Superior temporal gyrus (tissue), 1 donor: Measurements from ENCODE around the gene OR6C65.
"Not testable (repeated sequence)": the region's sequence is repeated elsewhere in the genome, so short reads cannot be mapped to it uniquely, and the experiment has no call there.

Experiments
- DNase-seq: peaks from one replicate; pipeline ENCODE4 v3.0.0-alpha.2; 2016; ENCODE audit errors: extremely low spot score

The OR6C65 gene

GRCh38 chr12:55400229-55400628, at the start of gene OR6C65:
Gene OR6C65 (plus strand): TSS chr12:55400529. CDS start chr12:55400529, 0 bp downstream.
- DNase-seq, result no peak

GRCh38 chr12:55355338-55355737, 45.0 kb upstream of the OR6C65 start:
- DNase-seq, result not testable (repeated sequence)

GRCh38 chr12:55362675-55363074, 37.7 kb upstream of the OR6C65 start, which contains the start of gene OR6C75:
Gene OR6C75 (plus strand): TSS chr12:55362975. CDS start chr12:55365111, 2,136 bp downstream.
- DNase-seq, result no peak

- DNase-seq, result no peak
These were observed 35.2 kb upstream of the OR6C65 start for GRCh38 chr12:55365086-55365485.

- DNase-seq, result no peak
These were observed 27.8 kb upstream of the OR6C65 start for GRCh38 chr12:55372521-55372920.

GRCh38 chr12:55385891-55386290, 14.4 kb upstream of the OR6C65 start:
- DNase-seq, result no peak

- no peak for DNase-seq
These were observed 8.1 kb upstream of the OR6C65 start for GRCh38 chr12:55392032-55392795.

GRCh38 chr12:55396326-55396725, 4.0 kb upstream of the OR6C65 start:
- DNase-seq, result no peak

- DNase-seq, result no peak
These were observed 7.5 kb downstream of the OR6C65 start for GRCh38 chr12:55407866-55408265.

GRCh38 chr12:55409133-55409532, 8.8 kb downstream of the OR6C65 start:
- DNase-seq, result not testable (repeated sequence)

- not testable (repeated sequence) for DNase-seq
These were observed 11.8 kb downstream of the OR6C65 start for GRCh38 chr12:55412138-55412537.

- not testable (repeated sequence) for DNase-seq
These were observed 13.4 kb downstream of the OR6C65 start for GRCh38 chr12:55413498-55414388.

- DNase-seq, result not testable (repeated sequence)
These were observed 14.1 kb downstream of the OR6C65 start for GRCh38 chr12:55414396-55414823.

GRCh38 chr12:55414889-55415288, 14.6 kb downstream of the OR6C65 start:
- DNase-seq, result not testable (repeated sequence)

- no peak for DNase-seq
These were observed 16.6 kb downstream of the OR6C65 start for GRCh38 chr12:55416961-55417360.

GRCh38 chr12:55420307-55420962, 20.1 kb downstream of the OR6C65 start:
- no peak for DNase-seq

- no peak for DNase-seq
These were observed 25.6 kb downstream of the OR6C65 start, which contains the start of gene OR6C76 for GRCh38 chr12:55425954-55426353. Gene OR6C76 (plus strand): TSS chr12:55426254. CDS start chr12:55426254, 0 bp downstream.

GRCh38 chr12:55428331-55429243, 28.3 kb downstream of the OR6C65 start:
- DNase-seq, result no peak

GRCh38 chr12:55441233-55441632, 40.9 kb downstream of the OR6C65 start:
- not testable (repeated sequence) for DNase-seq

- no peak for DNase-seq
These were observed 43.4 kb downstream of the OR6C65 start, which contains the start of gene OR6C2 for GRCh38 chr12:55443776-55444175. Gene OR6C2 (plus strand): TSS chr12:55444076. CDS start chr12:55452214, 8,138 bp downstream.

GRCh38 chr12:55445357-55445756, 45.0 kb downstream of the OR6C65 start:
- DNase-seq, result no peak
